ENCODE measurements around the gene FNDC8. TPM values are rescaled to one million over a fixed set of nuclear protein-coding genes. Genes with fewer than 3 reads are reported as not detected.

The FNDC8 gene
- total RNA-seq, 2 donors from 2014 or later, result not detected

DNA sequence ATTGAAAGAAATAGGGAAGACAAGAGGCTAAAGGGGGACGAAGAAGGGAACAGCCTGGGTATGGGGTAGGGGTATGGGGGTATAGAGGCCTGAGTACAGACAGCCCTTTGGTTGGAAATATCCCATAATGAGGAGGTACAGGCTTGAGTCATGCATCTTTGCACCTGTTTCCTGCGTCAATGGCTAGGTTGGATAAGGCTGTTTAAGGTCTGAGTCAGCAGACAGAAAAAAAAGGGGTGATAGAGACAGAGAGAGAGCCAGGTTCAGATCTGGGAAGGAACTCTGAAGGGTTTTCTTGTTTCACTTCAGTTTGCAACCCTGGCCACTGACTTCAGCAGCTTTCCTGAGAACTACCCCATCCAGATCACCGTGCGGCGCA is 8.5 kb downstream of the FNDC8 start:
- no peaks in the 10 kb centered on the region for H3K9me3 ChIP-seq
- no peaks in the 10 kb centered on the region for H3K27me3 ChIP-seq
- TF ChIP-seq, protein P1, sequence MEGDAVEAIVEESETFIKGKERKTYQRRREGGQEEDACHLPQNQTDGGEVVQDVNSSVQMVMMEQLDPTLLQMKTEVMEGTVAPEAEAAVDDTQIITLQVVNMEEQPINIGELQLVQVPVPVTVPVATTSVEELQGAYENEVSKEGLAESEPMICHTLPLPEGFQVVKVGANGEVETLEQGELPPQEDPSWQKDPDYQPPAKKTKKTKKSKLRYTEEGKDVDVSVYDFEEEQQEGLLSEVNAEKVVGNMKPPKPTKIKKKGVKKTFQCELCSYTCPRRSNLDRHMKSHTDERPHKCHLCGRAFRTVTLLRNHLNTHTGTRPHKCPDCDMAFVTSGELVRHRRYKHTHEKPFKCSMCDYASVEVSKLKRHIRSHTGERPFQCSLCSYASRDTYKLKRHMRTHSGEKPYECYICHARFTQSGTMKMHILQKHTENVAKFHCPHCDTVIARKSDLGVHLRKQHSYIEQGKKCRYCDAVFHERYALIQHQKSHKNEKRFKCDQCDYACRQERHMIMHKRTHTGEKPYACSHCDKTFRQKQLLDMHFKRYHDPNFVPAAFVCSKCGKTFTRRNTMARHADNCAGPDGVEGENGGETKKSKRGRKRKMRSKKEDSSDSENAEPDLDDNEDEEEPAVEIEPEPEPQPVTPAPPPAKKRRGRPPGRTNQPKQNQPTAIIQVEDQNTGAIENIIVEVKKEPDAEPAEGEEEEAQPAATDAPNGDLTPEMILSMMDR (IDR thresholded peaks at IDR 0.05), result no peak
- no peak overlapping the region for H3K4me3 ChIP-seq
- H3K36me3 ChIP-seq, result no peaks in the 10 kb centered on the region
- no peaks in the 10 kb centered on the region for H3K4me1 ChIP-seq
- no peak overlapping the region for H3K27ac ChIP-seq
- no peak for DNase-seq
- intact Hi-C loops (cut with DNase I), result no loop called here
- H3K9ac ChIP-seq (ENCODE audit: low read depth in 2 of 2, low read length in 2 of 2), result no peak overlapping the region

DNA sequence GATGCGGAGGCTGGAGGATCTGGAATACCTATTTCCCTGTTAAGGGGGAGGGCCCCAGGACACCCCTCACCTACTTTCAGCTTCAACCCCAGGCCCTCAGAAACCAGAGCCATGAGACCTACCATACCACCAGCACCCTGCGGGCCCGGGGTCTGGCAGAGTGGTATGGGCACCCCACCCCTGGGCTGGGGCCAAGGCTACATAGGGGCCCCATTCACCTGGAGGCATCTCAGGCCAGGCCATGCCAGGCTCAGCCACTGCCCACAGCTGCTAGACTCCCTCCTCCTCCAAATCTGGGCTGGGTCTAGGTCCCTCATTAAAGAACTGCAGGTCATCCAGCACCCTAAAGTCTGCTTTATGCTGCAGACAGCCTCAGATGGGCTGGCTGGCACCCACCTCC is 9.0 kb downstream of the FNDC8 start:
- DNase-seq, result no peak
- intact Hi-C loops (cut with DNase I), result no loop called here
- no peaks in the 10 kb centered on the region for H3K27me3 ChIP-seq
- no peaks in the 10 kb centered on the region for H3K9me3 ChIP-seq
- no peaks in the 10 kb centered on the region for H3K4me1 ChIP-seq
- no peak overlapping the region for H3K27ac ChIP-seq
- H3K9ac ChIP-seq (ENCODE audit: low read depth in 2 of 2, low read length in 2 of 2), result no peak overlapping the region
- no peaks in the 10 kb centered on the region for H3K36me3 ChIP-seq
- TF ChIP-seq, protein P1 (IDR thresholded peaks at IDR 0.05), result no peak
- no peak overlapping the region for H3K4me3 ChIP-seq

- Histone ChIP-seq H3K36me3 (no peaks in the 10 kb centered on the region), H3K4me1 (no peaks in the 10 kb centered on the region), H3K9me3 (no peaks in the 10 kb centered on the region), H3K9ac (ENCODE audit: low read depth in 2 of 2, low read length in 2 of 2) (no peak overlapping the region), H3K27ac (no peak overlapping the region), H3K27me3 (no peaks in the 10 kb centered on the region), H3K4me3 (no peak overlapping the region)
- DNase-seq, result no peak
- TF ChIP-seq, protein P1 (IDR thresholded peaks at IDR 0.05), result no peak
- intact Hi-C loops (cut with DNase I), result no loop called here
Observed at GRCh38 chr17:35132099-35132498, 10.7 kb downstream of the FNDC8 start.

DNA sequence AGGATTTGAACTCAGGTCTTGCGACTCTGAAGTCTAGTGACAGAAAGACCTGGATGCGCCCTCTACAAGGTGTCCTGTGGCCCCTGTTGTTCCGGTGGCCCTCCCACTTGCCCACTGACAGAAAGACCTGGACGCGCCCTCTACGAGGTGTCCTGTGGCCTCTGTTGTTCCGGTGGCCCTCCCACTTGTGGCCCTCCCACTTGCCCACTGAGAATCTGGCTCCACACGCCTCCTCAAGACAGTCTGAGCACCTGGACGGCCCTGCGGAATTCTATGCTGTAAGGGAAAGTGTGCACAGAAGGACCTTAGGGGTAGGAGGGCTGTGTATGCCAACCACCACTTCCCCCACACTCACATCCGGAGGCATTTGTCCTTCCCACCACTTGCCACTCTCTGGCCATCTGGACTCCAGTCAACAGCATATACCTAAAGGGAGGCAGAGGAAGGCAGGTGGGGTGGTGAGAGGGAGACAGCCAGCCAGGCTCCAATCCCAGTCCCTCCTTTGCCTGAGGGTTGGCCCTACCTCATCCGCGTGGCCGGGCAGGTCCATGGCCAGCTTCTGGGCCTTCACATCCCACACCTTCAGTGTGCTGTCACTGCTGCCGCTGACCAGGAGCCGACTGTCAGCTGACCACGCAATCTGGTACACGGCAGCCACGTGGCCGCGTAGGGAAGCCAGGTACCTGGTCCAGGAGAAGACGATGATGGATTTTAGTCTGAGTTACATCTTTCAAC is 11.6 kb downstream of the FNDC8 start:
- Histone ChIP-seq H3K9me3 (no peaks in the 10 kb centered on the region), H3K27me3 (no peaks in the 10 kb centered on the region), H3K27ac (no peak overlapping the region), H3K36me3 (no peaks in the 10 kb centered on the region), H3K9ac (ENCODE audit: low read depth in 2 of 2, low read length in 2 of 2) (no peak overlapping the region), H3K4me1 (no peaks in the 10 kb centered on the region), H3K4me3 (no peak overlapping the region)
- TF ChIP-seq, protein P1 (IDR thresholded peaks at IDR 0.05), result no peak
- DNase-seq, result no peak
- intact Hi-C loops (cut with DNase I), result no loop called here

DNA sequence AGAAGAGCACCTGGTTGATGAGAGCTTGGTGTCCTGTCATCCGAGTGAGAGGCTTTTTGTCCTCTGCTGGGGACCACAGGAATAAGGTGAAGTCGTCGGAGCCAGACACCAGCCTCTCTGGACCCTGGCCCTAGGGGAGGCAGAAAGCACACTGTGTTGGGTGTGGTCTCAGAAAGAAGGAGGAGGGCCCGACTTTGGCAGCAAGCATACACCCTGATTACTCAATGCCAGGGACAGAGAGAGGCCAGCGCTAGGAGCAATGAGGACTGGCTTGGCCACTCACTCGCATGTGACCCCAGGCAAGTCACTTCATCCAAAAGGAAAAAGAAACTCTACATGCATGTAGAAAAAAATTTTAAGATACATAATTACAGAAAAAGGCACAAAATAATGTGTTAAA is 13.9 kb downstream of the FNDC8 start:
- TF ChIP-seq, protein P1 (IDR thresholded peaks at IDR 0.05), result no peak
- no peaks in the 10 kb centered on the region for H3K36me3 ChIP-seq
- intact Hi-C loops (cut with DNase I), result no loop called here

More for the DNA sequence above, 13.9 kb downstream of the FNDC8 start:
- Histone ChIP-seq H3K4me1 (no peaks in the 10 kb centered on the region), H3K9me3 (no peaks in the 10 kb centered on the region), H3K4me3 (no peak overlapping the region), H3K9ac (ENCODE audit: low read depth in 2 of 2, low read length in 2 of 2) (no peak overlapping the region), H3K27ac (no peak overlapping the region), H3K27me3 (no peaks in the 10 kb centered on the region)
- no peak for DNase-seq

Data from colonic mucosa (tissue), 4 donors.